A673 (cell line): ENCODE results near the gene CEP44.

Experiments
- EZH2 ChIP-seq: fragments of 200-600 bp; sonication (generic); IDR thresholded peaks from 2 replicates; pipeline ENCODE4 v1.6.1; 2017; ENCODE audit warnings: borderline replicate concordance, low read depth, mild to moderate bottlenecking, mixed read lengths, antibody characterized with exemption, low read length; ENCODE audit not compliant: poor library complexity, severe bottlenecking
- TF ChIP-seq, protein P1 (sequence below): fragments of 300-800, 200-600 bp; sonication (generic); conservative IDR thresholded peaks from 2 replicates; pipeline ENCODE4 v1.5.1; 2017; ENCODE audit warnings: low read depth, mild to moderate bottlenecking, antibody characterized with exemption, low read length, moderate library complexity, mixed read lengths

DNA sequence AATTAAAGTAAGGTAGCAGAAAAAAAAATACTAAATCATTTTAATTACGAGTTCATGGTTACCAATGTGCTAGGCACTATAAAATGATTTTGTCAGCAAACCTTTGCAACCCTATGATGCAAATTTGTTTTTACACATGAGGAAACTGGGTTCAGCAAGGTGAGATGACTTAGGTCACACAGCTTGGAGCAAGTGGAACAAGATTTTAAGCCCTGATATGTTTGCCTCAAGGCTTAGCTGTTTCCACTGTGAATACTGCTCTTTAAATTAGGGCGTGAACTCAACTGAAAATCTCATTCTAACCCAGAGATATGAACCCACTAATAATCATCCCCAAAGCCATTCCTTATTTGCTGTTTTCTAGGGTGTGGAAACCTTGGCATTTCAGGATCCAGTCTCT, 86.3 kb downstream of the CEP44 start:
- TF ChIP-seq, protein P1, sequence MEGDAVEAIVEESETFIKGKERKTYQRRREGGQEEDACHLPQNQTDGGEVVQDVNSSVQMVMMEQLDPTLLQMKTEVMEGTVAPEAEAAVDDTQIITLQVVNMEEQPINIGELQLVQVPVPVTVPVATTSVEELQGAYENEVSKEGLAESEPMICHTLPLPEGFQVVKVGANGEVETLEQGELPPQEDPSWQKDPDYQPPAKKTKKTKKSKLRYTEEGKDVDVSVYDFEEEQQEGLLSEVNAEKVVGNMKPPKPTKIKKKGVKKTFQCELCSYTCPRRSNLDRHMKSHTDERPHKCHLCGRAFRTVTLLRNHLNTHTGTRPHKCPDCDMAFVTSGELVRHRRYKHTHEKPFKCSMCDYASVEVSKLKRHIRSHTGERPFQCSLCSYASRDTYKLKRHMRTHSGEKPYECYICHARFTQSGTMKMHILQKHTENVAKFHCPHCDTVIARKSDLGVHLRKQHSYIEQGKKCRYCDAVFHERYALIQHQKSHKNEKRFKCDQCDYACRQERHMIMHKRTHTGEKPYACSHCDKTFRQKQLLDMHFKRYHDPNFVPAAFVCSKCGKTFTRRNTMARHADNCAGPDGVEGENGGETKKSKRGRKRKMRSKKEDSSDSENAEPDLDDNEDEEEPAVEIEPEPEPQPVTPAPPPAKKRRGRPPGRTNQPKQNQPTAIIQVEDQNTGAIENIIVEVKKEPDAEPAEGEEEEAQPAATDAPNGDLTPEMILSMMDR = no peak
- TF ChIP-seq EZH2 = no peak
